H9 (cell line): ENCODE results near the gene AAMP. TPM values are rescaled to one million over a fixed set of nuclear protein-coding genes. Genes with fewer than 3 reads are reported as not detected.

Experiments
- DNase-seq: peaks from one replicate; pipeline ENCODE4 v3.0.0-alpha.2; 2017
- H2AFZ ChIP-seq: one replicate; pipeline ENCODE4 v1.6.1; 2013; ENCODE audit warnings: mild to moderate bottlenecking, low read length, control low read depth, moderate library complexity
- H2AK5ac ChIP-seq: 2 replicates; pipeline ENCODE4 v1.6.1; 2013; ENCODE audit warnings: low read length, control low read depth, mixed read lengths; ENCODE audit not compliant: insufficient read length
- H2BK120ac ChIP-seq: one replicate; pipeline ENCODE4 v1.6.1; 2013; ENCODE audit warnings: low read depth, mild to moderate bottlenecking, low read length, control low read depth, inconsistent platforms; ENCODE audit not compliant: poor library complexity, severe bottlenecking
- H2BK12ac ChIP-seq: 2 replicates; pipeline ENCODE4 v1.6.1; 2013; ENCODE audit warnings: low read length, control low read depth, mixed read lengths, low read depth; ENCODE audit not compliant: insufficient read length
- H2BK15ac ChIP-seq: 2 replicates; pipeline ENCODE4 v1.6.1; 2013; ENCODE audit warnings: low read depth, low read length, control low read depth
- H2BK20ac ChIP-seq: one replicate; pipeline ENCODE4 v1.6.1; 2013; ENCODE audit warnings: low read depth, mild to moderate bottlenecking, low read length, control low read depth, inconsistent platforms; ENCODE audit not compliant: poor library complexity, severe bottlenecking
- H2BK5ac ChIP-seq: 2 replicates; pipeline ENCODE4 v1.6.1; 2013; ENCODE audit warnings: low read length, control low read depth, mixed read lengths; ENCODE audit not compliant: insufficient read length
- H3K14ac ChIP-seq: 2 replicates; pipeline ENCODE4 v1.6.1; 2013; ENCODE audit warnings: low read length, control low read depth; ENCODE audit not compliant: insufficient read depth
- H3K18ac ChIP-seq: 2 replicates; pipeline ENCODE4 v1.6.1; 2013; ENCODE audit warnings: low read depth, mild to moderate bottlenecking, mixed read lengths, low read length, control low read depth; ENCODE audit not compliant: insufficient read length
- H3K23ac ChIP-seq: 2 replicates; pipeline ENCODE4 v1.6.1; 2013; ENCODE audit warnings: low read length, control low read depth, mixed read lengths, low read depth; ENCODE audit not compliant: insufficient read length
- H3K23me2 ChIP-seq: 2 replicates; pipeline ENCODE4 v1.6.1; 2013; ENCODE audit warnings: low read depth, mild to moderate bottlenecking, mixed read lengths, low read length, control low read depth; ENCODE audit not compliant: insufficient read length, poor library complexity, severe bottlenecking
- H3K27ac ChIP-seq: 2 replicates; pipeline ENCODE4 v1.5.1; 2013; ENCODE audit warnings: low read length, control low read depth, mixed read lengths, low read depth; ENCODE audit not compliant: insufficient read length
- H3K27me3 ChIP-seq: 2 replicates; pipeline ENCODE4 v1.6.1; 2013; ENCODE audit warnings: low read length, control low read depth, inconsistent platforms; ENCODE audit not compliant: insufficient read depth
- H3K4ac ChIP-seq: 2 replicates; pipeline ENCODE4 v1.6.1; 2013; ENCODE audit warnings: low read depth, mild to moderate bottlenecking, control low read depth, inconsistent platforms, low read length, moderate library complexity
- H3K4me1 ChIP-seq: 2 replicates; pipeline ENCODE4 v1.6.1; 2013; ENCODE audit warnings: low read length, control low read depth, inconsistent platforms; ENCODE audit not compliant: insufficient read depth
- H3K4me2 ChIP-seq: 2 replicates; pipeline ENCODE4 v1.6.1; 2013; ENCODE audit warnings: low read length, control low read depth, mixed read lengths; ENCODE audit not compliant: insufficient read length, insufficient read depth
- H3K56ac ChIP-seq: 2 replicates; pipeline ENCODE4 v1.6.1; 2013; ENCODE audit warnings: low read depth, mild to moderate bottlenecking, mixed read lengths, low read length, control low read depth; ENCODE audit not compliant: insufficient read length
- H3K79me1 ChIP-seq: 2 replicates; pipeline ENCODE4 v1.6.1; 2013; ENCODE audit warnings: low read depth, mild to moderate bottlenecking, moderate library complexity, low read length, control low read depth, inconsistent platforms; ENCODE audit not compliant: insufficient read depth, poor library complexity, severe bottlenecking
- H3K79me2 ChIP-seq: 2 replicates; pipeline ENCODE4 v1.6.1; 2013; ENCODE audit warnings: low read length, control low read depth, inconsistent platforms; ENCODE audit not compliant: insufficient read depth
- H3K9ac ChIP-seq: 2 replicates; pipeline ENCODE4 v1.6.1; 2013; ENCODE audit warnings: low read length, control low read depth, mixed read lengths; ENCODE audit not compliant: insufficient read length; ENCODE audit errors: extremely low read depth
- H3K9me3 ChIP-seq: one replicate; pipeline ENCODE4 v1.6.1; 2013; ENCODE audit warnings: low read depth, low read length, inconsistent platforms; ENCODE audit not compliant: control insufficient read depth
- H3T11ph ChIP-seq: one replicate; pipeline ENCODE4 v1.6.1; 2013; ENCODE audit warnings: mild to moderate bottlenecking, low read length, control low read depth, inconsistent platforms
- H4K20me1 ChIP-seq: one replicate; pipeline ENCODE4 v1.6.1; 2013; ENCODE audit not compliant: control insufficient read depth, insufficient read length, insufficient read depth
- H4K5ac ChIP-seq: 2 replicates; pipeline ENCODE4 v1.6.1; 2013; ENCODE audit warnings: low read depth, mild to moderate bottlenecking, mixed read lengths, low read length, control low read depth; ENCODE audit not compliant: insufficient read length
- H4K8ac ChIP-seq: replicated peaks from 2 replicates; pipeline ENCODE4 v1.6.1; 2013; ENCODE audit warnings: low read length, control low read depth, mixed read lengths, low read depth; ENCODE audit not compliant: insufficient read length
- H4K91ac ChIP-seq: 2 replicates; pipeline ENCODE4 v1.6.1; 2013; ENCODE audit warnings: low read depth, mild to moderate bottlenecking, moderate library complexity, mixed read lengths, low read length, control low read depth; ENCODE audit not compliant: insufficient read length
- H3K27ac Mint-ChIP-seq, 3 experiments: 2 replicates in 2 of 3; 3 replicates in 1 of 3; pipeline ENCODE4 v1.8.0; 2020 to 2021; ENCODE audit warnings: mixed read lengths in 3 of 3, mild to moderate bottlenecking in 1 of 3, moderate library complexity in 1 of 3
- H3K27me3 Mint-ChIP-seq: 2 replicates; pipeline ENCODE4 v1.8.0; 2021; ENCODE audit warnings: low read depth, mild to moderate bottlenecking, moderate library complexity, mixed read lengths
- H3K36me3 Mint-ChIP-seq, 3 experiments: 2 replicates in 2 of 3; 3 replicates in 1 of 3; pipeline ENCODE4 v1.8.0; 2020 to 2021; ENCODE audit warnings: low read depth in 3 of 3, mixed read lengths in 3 of 3; ENCODE audit not compliant: insufficient read depth in 1 of 3
- H3K4me1 Mint-ChIP-seq, 2 experiments: 2 replicates each; pipeline ENCODE4 v1.8.0; 2020; ENCODE audit warnings: mixed read lengths in 2 of 2
- H3K4me3 Mint-ChIP-seq, 2 experiments: 2 replicates in 1 of 2; 3 replicates in 1 of 2; pipeline ENCODE4 v1.8.0; 2020 to 2021; ENCODE audit warnings: mild to moderate bottlenecking in 2 of 2, mixed read lengths in 2 of 2, moderate library complexity in 1 of 2
- H3K9me3 Mint-ChIP-seq, 2 experiments: 2 replicates in 1 of 2; 3 replicates in 1 of 2; pipeline ENCODE4 v1.8.0; 2020; ENCODE audit warnings: mild to moderate bottlenecking in 2 of 2, mixed read lengths in 2 of 2, moderate library complexity in 1 of 2
- WGBS: extraction: QIAGEN DNeasy Blood & Tissue Kit; methylation state at CpG from one replicate; pipeline ENCODE4 v1.1.7; 2013; ENCODE audit warnings: missing lambda C conversion rate, low lambda C conversion rate, mixed read lengths; ENCODE audit not compliant: insufficient read length; ENCODE audit errors: extremely low coverage; 5-methylcytosine and 5-hydroxymethylcytosine counted together
- total RNA-seq: library from RNA; stranded (reverse); gene quantifications from 2 replicates; pipeline ENCODE4 v1.2.1, GENCODE V29; 2021
- TF ChIP-seq, protein P1 (sequence below): fragments of 200-600 bp; sonication (generic); conservative IDR thresholded peaks from 3 replicates; pipeline ENCODE4 v1.8.0; 2021; ENCODE audit warnings: antibody characterized with exemption, mild to moderate bottlenecking

The AAMP gene
- total RNA-seq, 1 experiment from 2014 or later, result 103 TPM

DNA sequence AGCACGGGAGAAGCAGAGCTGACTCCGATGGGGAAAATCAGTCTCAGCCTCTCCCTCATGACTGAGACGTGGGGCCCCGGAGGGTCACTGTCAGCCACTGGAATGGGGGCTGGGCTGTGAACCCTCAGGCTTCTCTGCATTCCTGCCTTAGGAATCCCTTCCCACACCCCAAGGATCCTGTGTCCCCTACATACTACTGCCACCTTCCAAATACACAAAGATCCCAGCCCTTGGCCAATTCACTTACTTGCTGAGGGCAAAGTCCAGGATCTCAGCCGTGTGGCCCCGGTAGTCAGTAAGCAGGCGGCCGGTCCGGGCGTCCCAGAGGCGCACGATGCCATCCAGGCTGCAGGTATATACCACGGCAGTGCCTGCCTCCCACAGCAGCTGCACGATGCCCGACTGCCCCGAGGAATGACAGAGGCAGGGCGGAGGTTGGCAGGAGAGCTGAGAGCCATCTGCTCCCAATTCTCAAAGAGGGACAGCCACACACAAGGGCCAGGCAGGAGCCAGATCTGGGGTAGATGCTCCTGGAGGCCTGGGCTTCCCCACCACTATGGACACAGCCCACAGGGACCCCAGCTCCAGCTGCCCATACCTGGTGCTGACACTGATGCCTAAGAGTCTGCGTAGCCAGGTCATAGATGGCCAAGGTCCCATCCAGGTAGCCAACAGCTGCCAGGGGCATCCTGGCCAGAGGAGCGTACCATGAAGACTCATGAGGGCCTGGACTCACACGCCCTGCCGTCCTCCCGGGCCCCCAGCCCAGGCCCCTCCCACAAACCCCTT is 5.0 kb downstream of the AAMP start:
- H4K91ac ChIP-seq, result no peak overlapping the region
- H3K14ac ChIP-seq, result no peak overlapping the region
- no peak overlapping the region for H2BK5ac ChIP-seq
- H3K4me3 Mint-ChIP-seq, result no peak overlapping the region; a peak in 1 of 5 replicates
- H3K9me3 ChIP-seq, result no peaks in the 10 kb centered on the region
- H3K56ac ChIP-seq, result no peak overlapping the region
- H4K20me1 ChIP-seq, result no peaks in the 10 kb centered on the region
- H3K4me1 ChIP-seq, result peaks cover 4% of the 10 kb centered on the region; the same call in 1 of the 2 replicates
- TF ChIP-seq, protein P1, sequence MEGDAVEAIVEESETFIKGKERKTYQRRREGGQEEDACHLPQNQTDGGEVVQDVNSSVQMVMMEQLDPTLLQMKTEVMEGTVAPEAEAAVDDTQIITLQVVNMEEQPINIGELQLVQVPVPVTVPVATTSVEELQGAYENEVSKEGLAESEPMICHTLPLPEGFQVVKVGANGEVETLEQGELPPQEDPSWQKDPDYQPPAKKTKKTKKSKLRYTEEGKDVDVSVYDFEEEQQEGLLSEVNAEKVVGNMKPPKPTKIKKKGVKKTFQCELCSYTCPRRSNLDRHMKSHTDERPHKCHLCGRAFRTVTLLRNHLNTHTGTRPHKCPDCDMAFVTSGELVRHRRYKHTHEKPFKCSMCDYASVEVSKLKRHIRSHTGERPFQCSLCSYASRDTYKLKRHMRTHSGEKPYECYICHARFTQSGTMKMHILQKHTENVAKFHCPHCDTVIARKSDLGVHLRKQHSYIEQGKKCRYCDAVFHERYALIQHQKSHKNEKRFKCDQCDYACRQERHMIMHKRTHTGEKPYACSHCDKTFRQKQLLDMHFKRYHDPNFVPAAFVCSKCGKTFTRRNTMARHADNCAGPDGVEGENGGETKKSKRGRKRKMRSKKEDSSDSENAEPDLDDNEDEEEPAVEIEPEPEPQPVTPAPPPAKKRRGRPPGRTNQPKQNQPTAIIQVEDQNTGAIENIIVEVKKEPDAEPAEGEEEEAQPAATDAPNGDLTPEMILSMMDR, result no peak
- H3K4ac ChIP-seq, result no peak overlapping the region
- H3K23ac ChIP-seq, result no peak overlapping the region
- H4K8ac ChIP-seq, result no peak overlapping the region
- no peak overlapping the region for H4K5ac ChIP-seq
- no peak overlapping the region for H2BK120ac ChIP-seq
- peaks cover 16 to 22% of the 10 kb centered on the region in 2 experiments for H3K4me1 Mint-ChIP-seq
- no peak overlapping the region for H3K18ac ChIP-seq
- H2AFZ ChIP-seq, result no peak overlapping the region
- H3K27me3 ChIP-seq, result no peaks in the 10 kb centered on the region
- no peak overlapping the region for H3T11ph ChIP-seq
- no peak overlapping the region for H3K9ac ChIP-seq
- H3K27ac Mint-ChIP-seq, result no peak overlapping the region
- H2BK12ac ChIP-seq, result no peak overlapping the region
- no peaks in the 10 kb centered on the region; the same call in 1 of the 2 replicates for H3K27me3 Mint-ChIP-seq
- H3K79me1 ChIP-seq, result no peaks in the 10 kb centered on the region
- no peaks in the 10 kb centered on the region for H3K9me3 Mint-ChIP-seq
- no peak overlapping the region for H2AK5ac ChIP-seq
- H2BK20ac ChIP-seq, result no peak overlapping the region
- H2BK15ac ChIP-seq, result no peak overlapping the region
- no CpG with 5 or more reads among the region's 22 CpGs for WGBS
- DNase-seq, result no peak
- peaks cover 19 to 42% (median 38%) of the 10 kb centered on the region in 3 experiments; a peak in 6 of 7 replicates for H3K36me3 Mint-ChIP-seq
- H3K27ac ChIP-seq, result no peak overlapping the region
- no peaks in the 10 kb centered on the region for H3K79me2 ChIP-seq
- no peak overlapping the region for H3K4me2 ChIP-seq
- H3K23me2 ChIP-seq, result peaks cover 5% of the 10 kb centered on the region
